Thyroid gland (tissue), 4 donors: ENCODE data around the gene FAM169A.

Experiments used
- POLR2A ChIP-seq, 2 donors: fragments of 450-650 bp; IDR thresholded peaks; one replicate each; pipeline ENCODE4 v1.6.1; 2017; ENCODE audit warnings: antibody characterized with exemption in 2 of 2, mild to moderate bottlenecking in 2 of 2, moderate library complexity in 1 of 2
- TF ChIP-seq, protein P1 (sequence below), 6 experiments: fragments of 200-600 bp in 3 of 6; fragments of 450-650 bp in 3 of 6; sonication (generic) in 3 of 6; IDR thresholded peaks; one replicate each; pipeline ENCODE4 v1.5.1; 2016 to 2019; ENCODE audit warnings: antibody characterized with exemption in 6 of 6, mild to moderate bottlenecking in 2 of 6, inconsistent platforms in 1 of 6, moderate library complexity in 1 of 6

DNA sequence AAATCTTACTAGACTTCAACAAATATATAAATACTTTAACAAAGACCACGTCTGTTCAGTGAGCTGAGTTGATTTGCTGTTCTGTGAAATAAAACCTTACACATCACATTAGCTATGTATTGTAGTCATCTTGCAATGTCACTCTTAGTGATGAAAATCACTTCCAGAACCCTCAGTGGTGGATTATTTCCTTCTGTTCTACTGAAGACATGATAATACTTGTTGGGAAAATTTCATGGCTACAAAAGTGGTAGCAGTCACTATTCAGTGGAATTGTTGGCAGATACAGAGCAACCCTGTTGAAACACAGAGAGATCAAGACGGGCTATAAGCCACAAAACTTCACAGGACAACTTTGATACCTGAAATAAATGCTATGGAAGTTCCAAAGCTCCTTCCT lies 26.7 kb upstream of the FAM169A start:
- TF ChIP-seq, protein P1, sequence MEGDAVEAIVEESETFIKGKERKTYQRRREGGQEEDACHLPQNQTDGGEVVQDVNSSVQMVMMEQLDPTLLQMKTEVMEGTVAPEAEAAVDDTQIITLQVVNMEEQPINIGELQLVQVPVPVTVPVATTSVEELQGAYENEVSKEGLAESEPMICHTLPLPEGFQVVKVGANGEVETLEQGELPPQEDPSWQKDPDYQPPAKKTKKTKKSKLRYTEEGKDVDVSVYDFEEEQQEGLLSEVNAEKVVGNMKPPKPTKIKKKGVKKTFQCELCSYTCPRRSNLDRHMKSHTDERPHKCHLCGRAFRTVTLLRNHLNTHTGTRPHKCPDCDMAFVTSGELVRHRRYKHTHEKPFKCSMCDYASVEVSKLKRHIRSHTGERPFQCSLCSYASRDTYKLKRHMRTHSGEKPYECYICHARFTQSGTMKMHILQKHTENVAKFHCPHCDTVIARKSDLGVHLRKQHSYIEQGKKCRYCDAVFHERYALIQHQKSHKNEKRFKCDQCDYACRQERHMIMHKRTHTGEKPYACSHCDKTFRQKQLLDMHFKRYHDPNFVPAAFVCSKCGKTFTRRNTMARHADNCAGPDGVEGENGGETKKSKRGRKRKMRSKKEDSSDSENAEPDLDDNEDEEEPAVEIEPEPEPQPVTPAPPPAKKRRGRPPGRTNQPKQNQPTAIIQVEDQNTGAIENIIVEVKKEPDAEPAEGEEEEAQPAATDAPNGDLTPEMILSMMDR (IDR thresholded peaks at IDR 0.05), result no peak
- no peak for TF ChIP-seq POLR2A (IDR thresholded peaks at IDR 0.05)
